ENCODE data around the gene SPON1.

SPON1 gene

DNA sequence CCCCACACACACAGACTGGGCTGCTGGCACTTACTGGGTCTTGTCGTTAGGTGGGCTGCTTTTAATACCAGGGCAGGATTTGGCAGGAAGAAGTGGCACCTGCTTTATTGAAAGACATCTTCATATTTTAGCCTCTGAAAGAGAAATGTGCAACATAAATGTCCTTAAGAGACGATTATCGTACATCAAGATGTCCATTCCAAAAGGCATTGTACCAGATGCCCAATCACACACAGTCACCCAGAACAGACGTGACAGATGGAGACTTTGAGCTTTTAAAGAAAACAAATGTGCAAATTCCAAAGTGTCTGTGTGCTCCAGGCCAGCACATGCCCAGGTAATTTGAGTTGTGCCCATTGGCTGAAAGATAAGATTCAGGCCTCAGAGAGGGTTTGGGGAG lies 240.8 kb downstream of the SPON1 start:
- no peaks in the 10 kb centered on the region for H3K9me3 ChIP-seq (ENCODE audit: low read length)
- H3K4me1 ChIP-seq (ENCODE audit: insufficient read depth, low read length): no peaks in the 10 kb centered on the region
- H3K36me3 ChIP-seq (ENCODE audit: insufficient read depth, low read length): no peaks in the 10 kb centered on the region
- no peak overlapping the region for H3K4me3 ChIP-seq (ENCODE audit: low read depth in 1 of 2, low read length in 2 of 2)
- no peak overlapping the region for H3K27ac ChIP-seq (ENCODE audit: low read depth, low read length)
- no peaks in the 10 kb centered on the region for H3K27me3 ChIP-seq (ENCODE audit: control insufficient read depth in 1 of 2, insufficient read depth in 2 of 2, low read length in 2 of 2)
- H3K9ac ChIP-seq (ENCODE audit: low read length): no peak overlapping the region

DNA sequence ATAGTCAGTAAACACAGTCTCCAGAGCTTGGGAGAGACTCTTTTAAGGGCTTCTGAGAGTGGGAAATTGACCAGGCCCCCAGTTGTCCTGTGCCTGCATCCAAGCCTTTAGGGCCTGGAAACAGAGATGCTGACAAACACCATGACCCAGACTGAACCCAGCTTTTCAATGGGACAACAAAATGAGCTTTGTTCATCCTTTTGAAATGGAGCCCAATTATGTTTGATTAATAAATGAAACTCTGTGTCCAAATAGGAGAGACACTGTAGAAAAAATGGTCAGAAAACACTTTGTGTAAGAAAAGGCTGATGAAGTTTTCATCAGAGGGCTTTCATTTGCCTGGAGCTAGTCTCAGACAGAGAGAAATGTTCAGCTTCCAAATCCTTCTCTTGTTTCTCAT lies 250.5 kb downstream of the SPON1 start:
- Histone ChIP-seq H3K27me3 (ENCODE audit: control insufficient read depth in 1 of 2, insufficient read depth in 2 of 2, low read length in 2 of 2) (no peaks in the 10 kb centered on the region), H3K36me3 (ENCODE audit: insufficient read depth, low read length) (no peaks in the 10 kb centered on the region), H3K4me1 (ENCODE audit: insufficient read depth, low read length) (no peaks in the 10 kb centered on the region), H3K27ac (ENCODE audit: low read depth, low read length) (no peak overlapping the region), H3K9me3 (ENCODE audit: low read length) (no peaks in the 10 kb centered on the region), H3K4me3 (ENCODE audit: low read depth in 1 of 2, low read length in 2 of 2) (no peak overlapping the region), H3K9ac (ENCODE audit: low read length) (no peak overlapping the region)

DNA sequence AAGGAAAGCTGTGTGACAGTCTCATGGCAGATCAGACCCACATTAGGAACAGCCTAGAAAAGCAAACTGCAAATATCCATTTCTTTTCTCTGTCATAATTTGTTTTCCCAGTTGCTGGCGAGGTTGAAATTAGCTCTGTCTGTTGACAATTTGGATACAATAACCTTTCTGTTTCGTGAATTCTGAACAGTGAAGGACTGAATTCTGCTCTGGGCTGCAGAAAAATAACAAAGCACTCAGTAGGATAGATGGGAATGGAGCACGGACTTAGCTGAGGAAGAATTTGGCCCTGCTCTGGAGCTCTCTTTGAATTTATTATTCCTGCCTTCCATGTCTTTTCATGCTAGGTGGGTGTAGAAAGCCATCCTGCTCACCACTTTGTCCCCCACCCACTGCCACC lies 256.2 kb downstream of the SPON1 start:
- Histone ChIP-seq H3K9ac (ENCODE audit: low read length) (no peak overlapping the region), H3K27me3 (ENCODE audit: control insufficient read depth in 1 of 2, insufficient read depth in 2 of 2, low read length in 2 of 2) (no peaks in the 10 kb centered on the region), H3K4me1 (ENCODE audit: insufficient read depth, low read length) (no peaks in the 10 kb centered on the region), H3K4me3 (ENCODE audit: low read depth in 1 of 2, low read length in 2 of 2) (no peak overlapping the region), H3K36me3 (ENCODE audit: insufficient read depth, low read length) (no peaks in the 10 kb centered on the region), H3K9me3 (ENCODE audit: low read length) (no peaks in the 10 kb centered on the region), H3K27ac (ENCODE audit: low read depth, low read length) (no peak overlapping the region)

DNA sequence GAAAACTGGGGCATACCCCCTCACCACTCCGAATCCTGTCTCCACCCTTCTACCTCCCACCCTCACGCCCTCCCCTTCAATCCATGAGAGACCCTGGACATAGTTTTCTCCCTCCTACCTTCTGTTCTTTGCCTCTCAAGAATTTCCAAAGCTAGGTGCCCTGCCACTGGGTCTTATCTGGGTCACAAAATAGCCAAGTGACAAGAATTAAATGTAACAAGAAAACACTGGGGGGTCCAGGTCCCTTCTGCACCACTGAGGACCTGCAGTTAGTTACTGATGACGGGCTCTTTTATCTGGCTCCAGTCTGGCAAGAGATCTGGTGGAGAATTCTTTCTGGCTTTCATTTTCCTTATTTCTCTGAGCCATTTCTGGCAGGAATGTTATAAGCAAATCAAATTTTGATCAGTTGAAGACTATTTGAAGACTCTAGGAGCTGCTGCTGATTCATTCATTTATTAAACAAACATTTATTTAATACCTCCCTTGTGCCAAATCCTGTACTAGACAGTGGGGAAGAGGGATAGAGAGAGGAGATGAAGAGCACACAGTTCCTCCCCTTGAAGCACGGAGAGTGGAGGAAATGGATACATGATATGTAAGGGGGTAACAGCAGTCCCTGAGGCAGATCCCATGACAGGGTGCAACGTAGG lies 261.2 kb downstream of the SPON1 start:
- Histone ChIP-seq H3K36me3 (ENCODE audit: insufficient read depth, low read length) (no peaks in the 10 kb centered on the region), H3K9ac (ENCODE audit: low read length) (no peak overlapping the region), H3K27ac (ENCODE audit: low read depth, low read length) (no peak overlapping the region), H3K4me1 (ENCODE audit: insufficient read depth, low read length) (no peaks in the 10 kb centered on the region), H3K4me3 (ENCODE audit: low read depth in 1 of 2, low read length in 2 of 2) (no peak overlapping the region), H3K27me3 (ENCODE audit: control insufficient read depth in 1 of 2, insufficient read depth in 2 of 2, low read length in 2 of 2) (no peaks in the 10 kb centered on the region), H3K9me3 (ENCODE audit: low read length) (no peaks in the 10 kb centered on the region)

DNA sequence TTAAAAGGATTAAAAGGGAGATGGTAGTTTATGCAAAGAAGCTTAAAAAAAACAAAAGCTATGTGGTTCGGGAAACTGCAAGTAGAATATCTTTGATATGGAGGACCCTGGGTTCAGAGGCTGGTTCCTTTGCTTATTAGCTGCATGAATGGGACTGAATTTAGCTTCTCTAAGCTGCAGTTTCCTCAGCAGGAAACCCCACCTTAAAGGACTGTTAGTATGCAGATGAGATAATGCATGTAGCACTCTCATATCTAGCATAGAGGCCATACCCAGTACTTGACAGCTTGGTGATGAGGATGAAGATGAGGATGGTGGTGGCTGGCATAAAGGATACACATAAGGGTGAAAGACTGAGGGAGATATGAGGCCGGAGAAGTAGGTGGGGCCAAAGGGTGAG lies 261.9 kb downstream of the SPON1 start:
- no peaks in the 10 kb centered on the region for H3K4me1 ChIP-seq (ENCODE audit: insufficient read depth, low read length)
- no peak overlapping the region for H3K9ac ChIP-seq (ENCODE audit: low read length)
- no peaks in the 10 kb centered on the region for H3K27me3 ChIP-seq (ENCODE audit: control insufficient read depth in 1 of 2, insufficient read depth in 2 of 2, low read length in 2 of 2)
- no peaks in the 10 kb centered on the region for H3K36me3 ChIP-seq (ENCODE audit: insufficient read depth, low read length)
- no peaks in the 10 kb centered on the region for H3K9me3 ChIP-seq (ENCODE audit: low read length)
- H3K4me3 ChIP-seq (ENCODE audit: low read depth in 1 of 2, low read length in 2 of 2): no peak overlapping the region
- no peak overlapping the region for H3K27ac ChIP-seq (ENCODE audit: low read depth, low read length)

DNA sequence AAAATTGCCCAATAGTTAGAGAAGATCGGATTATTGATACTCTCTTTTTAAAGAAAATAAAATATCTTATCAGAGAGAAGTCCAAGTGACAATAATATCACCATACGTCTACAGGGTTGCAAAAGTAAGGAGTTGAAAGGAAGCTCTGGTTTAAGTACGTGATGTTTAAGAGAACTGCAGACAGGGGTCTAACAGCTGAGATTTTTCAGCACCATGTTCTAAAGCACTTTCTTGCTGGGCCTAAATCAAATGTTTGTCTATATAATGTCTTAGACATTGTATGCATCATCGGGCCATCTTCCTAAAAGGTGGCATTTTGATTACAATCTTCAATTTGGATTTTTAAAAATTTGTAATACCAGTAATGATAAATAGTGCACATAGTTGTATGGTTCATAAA lies 263.1 kb downstream of the SPON1 start:
- Histone ChIP-seq H3K4me1 (ENCODE audit: insufficient read depth, low read length) (no peaks in the 10 kb centered on the region), H3K36me3 (ENCODE audit: insufficient read depth, low read length) (no peaks in the 10 kb centered on the region)

DNA sequence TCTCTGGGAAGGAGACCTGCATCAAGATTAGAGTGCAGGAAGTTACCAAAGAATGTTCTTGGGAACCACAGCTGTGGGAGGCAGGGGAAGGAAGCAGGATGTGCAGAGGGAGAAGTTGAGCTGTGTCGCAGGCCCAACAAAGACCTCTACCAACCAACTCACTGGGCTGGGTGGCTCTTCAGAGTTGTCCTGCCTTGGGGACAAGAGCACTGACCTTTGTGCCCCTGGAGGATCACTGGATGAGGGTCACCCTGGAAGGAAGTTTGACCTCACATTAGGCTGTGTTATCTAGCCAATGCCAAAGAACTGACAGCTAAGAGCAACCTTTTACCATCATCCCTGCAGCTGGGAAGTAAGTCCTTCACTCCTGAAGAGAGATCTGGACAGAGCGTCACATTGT lies 265.8 kb downstream of the SPON1 start:
- Histone ChIP-seq H3K9ac (ENCODE audit: low read length) (no peak overlapping the region), H3K4me3 (ENCODE audit: low read depth in 1 of 2, low read length in 2 of 2) (no peak overlapping the region), H3K27me3 (ENCODE audit: control insufficient read depth in 1 of 2, insufficient read depth in 2 of 2, low read length in 2 of 2) (no peaks in the 10 kb centered on the region), H3K4me1 (ENCODE audit: insufficient read depth, low read length) (no peaks in the 10 kb centered on the region), H3K36me3 (ENCODE audit: insufficient read depth, low read length) (no peaks in the 10 kb centered on the region), H3K27ac (ENCODE audit: low read depth, low read length) (no peak overlapping the region), H3K9me3 (ENCODE audit: low read length) (no peaks in the 10 kb centered on the region)

More for the DNA sequence above, 263.1 kb downstream of the SPON1 start:
- no peak overlapping the region for H3K9ac ChIP-seq (ENCODE audit: low read length)
- H3K27ac ChIP-seq (ENCODE audit: low read depth, low read length): no peak overlapping the region
- H3K9me3 ChIP-seq (ENCODE audit: low read length): no peaks in the 10 kb centered on the region
- no peaks in the 10 kb centered on the region for H3K27me3 ChIP-seq (ENCODE audit: control insufficient read depth in 1 of 2, insufficient read depth in 2 of 2, low read length in 2 of 2)
- H3K4me3 ChIP-seq (ENCODE audit: low read depth in 1 of 2, low read length in 2 of 2): no peak overlapping the region

DNA sequence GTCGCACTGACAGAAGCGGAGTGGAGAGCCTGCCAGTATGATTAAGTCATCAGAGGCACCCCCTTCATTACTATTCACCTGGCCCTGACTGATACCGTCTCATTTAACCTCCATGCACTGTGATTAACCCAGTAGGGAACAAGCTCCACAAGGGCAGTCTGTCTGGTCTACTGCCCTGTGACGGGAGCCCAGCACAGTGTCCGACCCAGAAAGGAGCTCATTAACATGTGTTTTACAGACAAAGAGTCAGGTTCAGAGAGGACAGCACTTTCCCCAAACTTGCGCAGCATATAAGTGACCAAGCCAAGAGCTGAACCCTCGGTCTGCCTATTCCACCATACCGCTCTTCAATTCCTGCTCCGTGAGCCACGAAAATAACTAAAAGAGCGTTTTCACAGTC lies 266.9 kb downstream of the SPON1 start:
- Histone ChIP-seq H3K27me3 (ENCODE audit: control insufficient read depth in 1 of 2, insufficient read depth in 2 of 2, low read length in 2 of 2) (no peaks in the 10 kb centered on the region), H3K4me1 (ENCODE audit: insufficient read depth, low read length) (no peaks in the 10 kb centered on the region), H3K9me3 (ENCODE audit: low read length) (no peaks in the 10 kb centered on the region), H3K4me3 (ENCODE audit: low read depth in 1 of 2, low read length in 2 of 2) (no peak overlapping the region), H3K36me3 (ENCODE audit: insufficient read depth, low read length) (no peaks in the 10 kb centered on the region), H3K9ac (ENCODE audit: low read length) (no peak overlapping the region), H3K27ac (ENCODE audit: low read depth, low read length) (no peak overlapping the region)

DNA sequence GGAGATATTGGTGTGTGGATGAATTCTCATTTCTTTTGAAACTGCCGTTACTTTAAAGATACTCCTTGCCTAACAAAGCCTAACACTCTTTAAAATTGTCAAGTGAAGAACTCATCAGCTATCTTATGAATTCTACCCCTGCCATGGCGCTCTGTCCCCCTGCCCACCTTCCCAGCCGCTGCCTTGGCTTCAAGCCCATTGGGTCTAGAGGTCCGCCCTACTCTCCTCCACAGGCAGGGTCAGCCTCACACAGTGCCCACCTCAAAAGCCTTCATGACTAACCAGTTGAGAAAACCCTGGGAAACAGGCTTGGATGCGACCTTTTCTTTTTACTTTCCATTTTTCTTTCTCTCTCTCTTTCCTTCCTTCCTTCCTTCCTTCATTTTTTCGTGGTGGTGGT lies 267.9 kb downstream of the SPON1 start:
- H3K27ac ChIP-seq (ENCODE audit: low read depth, low read length): no peak overlapping the region
- H3K36me3 ChIP-seq (ENCODE audit: insufficient read depth, low read length): no peaks in the 10 kb centered on the region
- H3K27me3 ChIP-seq (ENCODE audit: control insufficient read depth in 1 of 2, insufficient read depth in 2 of 2, low read length in 2 of 2): no peaks in the 10 kb centered on the region
- H3K9ac ChIP-seq (ENCODE audit: low read length): no peak overlapping the region
- H3K4me1 ChIP-seq (ENCODE audit: insufficient read depth, low read length): no peaks in the 10 kb centered on the region
- no peaks in the 10 kb centered on the region for H3K9me3 ChIP-seq (ENCODE audit: low read length)
- H3K4me3 ChIP-seq (ENCODE audit: low read depth in 1 of 2, low read length in 2 of 2): no peak overlapping the region

DNA sequence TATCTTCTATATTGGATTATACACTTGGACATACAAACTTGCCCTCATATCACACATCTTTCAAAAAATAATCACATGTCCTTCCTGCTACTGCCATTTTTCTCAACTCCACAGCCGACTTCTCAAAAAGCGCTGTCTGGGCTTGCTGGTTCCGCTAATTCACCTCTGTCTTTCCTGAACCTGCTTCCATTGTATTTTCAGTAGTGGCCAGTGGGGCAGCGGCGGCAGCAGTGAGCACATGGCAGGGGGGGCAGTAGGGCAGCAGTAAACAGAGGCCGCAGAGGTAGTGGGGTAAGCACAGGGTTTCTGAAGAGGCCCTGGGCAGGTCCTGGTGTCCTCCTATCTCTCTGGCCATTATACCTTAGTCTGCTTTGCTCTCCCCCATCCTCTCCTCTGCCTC lies 270.1 kb downstream of the SPON1 start:
- no peak overlapping the region for H3K9ac ChIP-seq (ENCODE audit: low read length)
- no peaks in the 10 kb centered on the region for H3K36me3 ChIP-seq (ENCODE audit: insufficient read depth, low read length)
- no peaks in the 10 kb centered on the region for H3K4me1 ChIP-seq (ENCODE audit: insufficient read depth, low read length)
- H3K4me3 ChIP-seq (ENCODE audit: low read depth in 1 of 2, low read length in 2 of 2): no peak overlapping the region
- H3K9me3 ChIP-seq (ENCODE audit: low read length): no peaks in the 10 kb centered on the region
- no peaks in the 10 kb centered on the region for H3K27me3 ChIP-seq (ENCODE audit: control insufficient read depth in 1 of 2, insufficient read depth in 2 of 2, low read length in 2 of 2)
- no peak overlapping the region for H3K27ac ChIP-seq (ENCODE audit: low read depth, low read length)

DNA sequence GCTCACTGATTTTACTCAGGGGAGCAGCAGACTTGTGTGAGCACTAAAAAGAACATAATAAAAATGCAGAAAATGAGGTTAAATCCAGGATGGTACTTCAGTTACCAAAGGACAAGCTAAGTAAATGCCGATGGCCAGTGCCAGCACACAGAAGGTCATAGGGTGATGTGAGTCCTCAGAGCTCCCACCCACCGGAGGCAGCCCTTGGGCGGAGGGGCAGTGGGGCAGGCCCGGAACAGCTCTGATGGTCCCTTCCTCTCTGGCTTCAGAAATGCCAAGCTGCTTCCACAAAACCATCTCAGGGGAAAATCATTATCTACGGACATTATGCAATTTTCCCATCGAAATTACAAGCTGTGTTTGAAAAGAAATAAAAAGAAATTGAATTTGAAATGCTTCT lies 271.9 kb downstream of the SPON1 start:
- H3K27ac ChIP-seq (ENCODE audit: low read depth, low read length): no peak overlapping the region
- H3K9me3 ChIP-seq (ENCODE audit: low read length): no peaks in the 10 kb centered on the region
- H3K4me1 ChIP-seq (ENCODE audit: insufficient read depth, low read length): no peaks in the 10 kb centered on the region
- no peaks in the 10 kb centered on the region for H3K27me3 ChIP-seq (ENCODE audit: control insufficient read depth in 1 of 2, insufficient read depth in 2 of 2, low read length in 2 of 2)
- H3K36me3 ChIP-seq (ENCODE audit: insufficient read depth, low read length): no peaks in the 10 kb centered on the region
- no peak overlapping the region for H3K9ac ChIP-seq (ENCODE audit: low read length)
- no peak overlapping the region for H3K4me3 ChIP-seq (ENCODE audit: low read depth in 1 of 2, low read length in 2 of 2)

DNA sequence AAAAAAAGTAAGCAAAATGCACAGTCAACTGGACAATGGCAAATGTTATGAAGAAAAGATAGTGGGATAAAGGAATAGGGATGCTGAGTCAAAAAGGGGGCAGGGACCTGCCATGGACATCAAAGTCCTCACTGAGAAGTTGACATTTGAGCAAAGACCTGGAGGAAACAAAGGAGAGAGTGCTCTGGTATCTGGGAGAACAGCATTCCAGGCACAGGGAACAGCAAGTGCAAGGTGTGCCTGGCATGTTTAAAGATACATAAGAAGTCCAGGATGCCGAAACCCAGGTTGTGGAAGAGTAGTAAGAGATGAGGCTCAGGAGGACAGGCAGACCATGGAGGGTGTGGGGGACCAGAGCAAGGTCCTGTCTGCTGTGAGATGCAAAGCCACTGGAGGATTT lies 273.2 kb downstream of the SPON1 start:
- H3K27ac ChIP-seq (ENCODE audit: low read depth, low read length): no peak overlapping the region
- no peaks in the 10 kb centered on the region for H3K36me3 ChIP-seq (ENCODE audit: insufficient read depth, low read length)
- H3K4me1 ChIP-seq (ENCODE audit: insufficient read depth, low read length): no peaks in the 10 kb centered on the region
- H3K9me3 ChIP-seq (ENCODE audit: low read length): no peaks in the 10 kb centered on the region
- H3K4me3 ChIP-seq (ENCODE audit: low read depth in 1 of 2, low read length in 2 of 2): no peak overlapping the region
- no peak overlapping the region for H3K9ac ChIP-seq (ENCODE audit: low read length)
- H3K27me3 ChIP-seq (ENCODE audit: control insufficient read depth in 1 of 2, insufficient read depth in 2 of 2, low read length in 2 of 2): no peaks in the 10 kb centered on the region

Measured in muscle layer of colon (tissue), 2 donors.